Trophoblast cell (in vitro differentiated cells and primary cell): ENCODE measurements around the gene OR2AG2.

Experiments used
- DNase-seq, 2 donors: peaks; one replicate each; pipeline ENCODE4 v3.0.0-alpha.2; 2016
- H2AFZ ChIP-seq: 2 replicates; pipeline ENCODE4 v1.6.1; 2013; ENCODE audit warnings: low read length, moderate library complexity, mild to moderate bottlenecking; ENCODE audit not compliant: insufficient read depth, poor library complexity
- H2AK5ac ChIP-seq: 2 replicates; pipeline ENCODE4 v1.6.1; 2013; ENCODE audit warnings: mild to moderate bottlenecking, low read length
- H2BK120ac ChIP-seq: 2 replicates; pipeline ENCODE4 v1.6.1; 2013; ENCODE audit warnings: low read length, mild to moderate bottlenecking, moderate library complexity; ENCODE audit not compliant: insufficient read depth, poor library complexity
- H2BK12ac ChIP-seq: 2 replicates; pipeline ENCODE4 v1.6.1; 2013; ENCODE audit warnings: mild to moderate bottlenecking, low read length, moderate library complexity
- H2BK5ac ChIP-seq: 2 replicates; pipeline ENCODE4 v1.6.1; 2013; ENCODE audit warnings: low read length, low read depth, moderate library complexity, mild to moderate bottlenecking; ENCODE audit not compliant: poor library complexity
- H3K14ac ChIP-seq: 2 replicates; pipeline ENCODE4 v1.6.1; 2013; ENCODE audit warnings: mild to moderate bottlenecking, low read length
- H3K18ac ChIP-seq: 2 replicates; pipeline ENCODE4 v1.6.1; 2013; ENCODE audit warnings: mild to moderate bottlenecking, low read length
- H3K23ac ChIP-seq: 2 replicates; pipeline ENCODE4 v1.6.1; 2013; ENCODE audit warnings: low read length
- H3K27ac ChIP-seq: 2 replicates; pipeline ENCODE4 v1.5.1; 2013; ENCODE audit warnings: low read depth, mild to moderate bottlenecking, inconsistent platforms, low read length, moderate library complexity
- H3K27me3 ChIP-seq: 2 replicates; pipeline ENCODE4 v1.6.1; 2013; ENCODE audit warnings: inconsistent platforms, mild to moderate bottlenecking, low read length, moderate library complexity; ENCODE audit not compliant: insufficient read depth
- H3K36me3 ChIP-seq, 2 experiments: 1 replicate in 1 of 2; 2 replicates in 1 of 2; pipeline ENCODE4 v1.6.1; 2013; ENCODE audit warnings: low read length in 2 of 2, mild to moderate bottlenecking in 2 of 2, moderate library complexity in 1 of 2; ENCODE audit not compliant: insufficient read depth in 2 of 2, control insufficient read depth in 1 of 2
- H3K4ac ChIP-seq: 2 replicates; pipeline ENCODE4 v1.6.1; 2013; ENCODE audit warnings: low read depth, mild to moderate bottlenecking, low read length, moderate library complexity
- H3K4me1 ChIP-seq, 2 experiments: 1 replicate in 1 of 2; 2 replicates in 1 of 2; pipeline ENCODE4 v1.6.1; 2013; ENCODE audit warnings: low read length in 2 of 2, mild to moderate bottlenecking in 2 of 2, moderate library complexity in 1 of 2; ENCODE audit not compliant: insufficient read depth in 2 of 2, control insufficient read depth in 1 of 2
- H3K4me2 ChIP-seq: 2 replicates; pipeline ENCODE4 v1.6.1; 2013; ENCODE audit warnings: inconsistent platforms, mild to moderate bottlenecking, low read length, moderate library complexity
- H3K4me3 ChIP-seq: 2 replicates; pipeline ENCODE4 v1.5.1; 2013; ENCODE audit warnings: mild to moderate bottlenecking, low read depth, low read length, inconsistent platforms
- H3K79me1 ChIP-seq: one replicate; pipeline ENCODE4 v1.6.1; 2013; ENCODE audit warnings: low read length
- H3K79me2 ChIP-seq: 2 replicates; pipeline ENCODE4 v1.6.1; 2013; ENCODE audit warnings: low read length, mild to moderate bottlenecking; ENCODE audit not compliant: control insufficient read depth, insufficient read depth, poor library complexity
- H3K9ac ChIP-seq: 2 replicates; pipeline ENCODE4 v1.6.1; 2013; ENCODE audit warnings: mild to moderate bottlenecking, low read length
- H3K9me3 ChIP-seq: 2 replicates; pipeline ENCODE4 v1.6.1; 2013; ENCODE audit warnings: low read depth, mild to moderate bottlenecking, control low read depth, inconsistent platforms, low read length; ENCODE audit not compliant: insufficient read depth
- H4K12ac ChIP-seq: 2 replicates; pipeline ENCODE4 v1.6.1; 2013; ENCODE audit warnings: low read depth, mild to moderate bottlenecking, low read length, moderate library complexity
- H4K8ac ChIP-seq: 2 replicates; pipeline ENCODE4 v1.6.1; 2013; ENCODE audit warnings: low read depth, mild to moderate bottlenecking, low read length, moderate library complexity
- H4K91ac ChIP-seq: one replicate; pipeline ENCODE4 v1.6.1; 2013; ENCODE audit warnings: low read depth, mild to moderate bottlenecking, low read length, moderate library complexity
- WGBS: extraction: QIAGEN DNeasy Blood & Tissue Kit; methylation state at CpG from one replicate; pipeline ENCODE4 v1.1.7; 2013; ENCODE audit warnings: missing lambda C conversion rate; ENCODE audit not compliant: insufficient read length, insufficient coverage; ENCODE audit errors: extremely low coverage; 5-methylcytosine and 5-hydroxymethylcytosine counted together

OR2AG2 gene

DNA sequence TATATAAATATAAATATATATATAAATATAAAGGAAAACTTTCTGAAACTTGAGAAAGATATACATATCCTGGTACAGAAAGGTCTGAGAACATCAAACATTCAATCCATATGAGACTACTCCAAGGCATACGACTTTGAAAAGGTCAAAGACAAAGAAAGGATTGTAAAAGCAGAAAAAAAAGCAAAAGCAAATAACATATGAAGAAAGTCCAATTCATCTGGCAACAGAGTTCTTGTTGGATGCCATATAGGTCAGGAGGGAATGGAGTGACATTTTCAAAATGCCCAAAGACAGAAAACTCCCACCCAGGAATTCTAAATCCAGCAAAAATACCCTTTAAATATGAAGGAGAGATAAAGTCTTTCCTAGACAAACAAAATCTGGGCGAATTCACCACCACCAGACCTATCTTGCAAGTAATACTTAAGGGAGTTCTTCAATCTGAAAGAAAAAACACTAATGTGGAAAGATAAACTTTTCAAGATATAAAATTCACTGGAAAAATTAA lies 46.3 kb downstream of the OR2AG2 start:
- Histone ChIP-seq H2AFZ (no peak overlapping the region), H2AK5ac (no peak overlapping the region), H3K9ac (no peak overlapping the region), H3K79me2 (no peaks in the 10 kb centered on the region), H4K12ac (no peak overlapping the region), H4K91ac (no peak overlapping the region), H3K4me3 (no peak overlapping the region), H3K4me1 (no peaks in the 10 kb centered on the region), H2BK5ac (no peak overlapping the region), H3K18ac (no peak overlapping the region), H3K27me3 (no peaks in the 10 kb centered on the region), H2BK120ac (no peak overlapping the region), H3K27ac (no peak overlapping the region), H3K9me3 (no peaks in the 10 kb centered on the region), H3K4me2 (no peak overlapping the region), H4K8ac (no peak overlapping the region), H3K4ac (no peak overlapping the region), H3K23ac (no peak overlapping the region), H3K14ac (no peak overlapping the region), H2BK12ac (no peak overlapping the region), H3K79me1 (no peaks in the 10 kb centered on the region), H3K36me3 (no peaks in the 10 kb centered on the region)
- no CpG with 5 or more reads among the region's 2 CpGs for WGBS
- DNase-seq: no peak

DNA sequence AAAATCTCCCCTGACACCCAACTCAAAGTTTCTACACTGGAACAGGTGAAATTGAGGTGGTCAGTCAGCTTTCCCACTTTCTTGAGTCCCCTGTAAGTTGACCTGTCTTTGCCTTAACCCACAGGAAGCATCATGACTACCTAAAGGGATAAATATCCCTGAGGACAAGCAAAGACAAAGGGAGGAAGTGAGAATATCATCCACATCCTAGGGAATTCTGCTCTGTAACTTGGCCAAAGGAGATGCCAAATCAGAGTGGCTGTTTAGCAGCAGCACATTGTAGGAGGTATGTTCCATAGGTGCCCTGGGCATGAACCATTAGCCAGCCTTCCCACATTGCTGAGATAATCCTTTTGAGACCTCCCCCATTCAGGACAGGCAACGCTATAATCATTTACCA lies 47.8 kb downstream of the OR2AG2 start:
- Histone ChIP-seq H2AFZ (no peak overlapping the region), H3K36me3 (no peaks in the 10 kb centered on the region), H2BK12ac (no peak overlapping the region), H3K9ac (no peak overlapping the region), H3K27ac (no peak overlapping the region), H4K91ac (no peak overlapping the region), H3K4ac (no peak overlapping the region), H3K9me3 (no peaks in the 10 kb centered on the region), H3K27me3 (no peaks in the 10 kb centered on the region), H3K79me2 (no peaks in the 10 kb centered on the region), H2BK5ac (no peak overlapping the region), H3K14ac (no peak overlapping the region), H2AK5ac (no peak overlapping the region), H4K12ac (no peak overlapping the region), H3K23ac (no peak overlapping the region), H3K4me2 (no peak overlapping the region), H2BK120ac (no peak overlapping the region), H4K8ac (no peak overlapping the region), H3K79me1 (no peaks in the 10 kb centered on the region), H3K4me3 (no peak overlapping the region), H3K18ac (no peak overlapping the region), H3K4me1 (no peaks in the 10 kb centered on the region)
- WGBS: no CpG with 5 or more reads among the region's 1 CpG
- DNase-seq: no peak

DNA sequence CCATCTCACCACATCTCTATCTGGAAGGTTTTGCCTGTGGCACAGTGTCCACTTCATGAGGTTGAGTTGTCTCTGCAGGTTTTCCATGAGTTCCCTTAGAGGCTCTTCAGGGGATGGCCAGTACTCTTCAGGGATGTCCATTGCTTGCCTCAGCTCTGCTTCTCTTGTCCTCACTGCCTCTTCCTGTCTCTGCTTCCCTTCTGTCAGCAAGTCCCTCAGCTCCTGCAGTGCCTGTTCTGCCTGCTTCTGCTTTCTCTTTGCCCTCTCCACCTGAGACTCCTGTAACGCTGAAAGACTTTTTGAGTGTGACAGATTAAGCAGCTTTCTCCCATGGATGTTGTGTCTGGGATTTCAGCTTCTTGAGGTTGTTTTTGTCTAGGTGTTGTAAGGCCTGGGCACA lies 50.4 kb downstream of the OR2AG2 start:
- H3K79me1 ChIP-seq: no peaks in the 10 kb centered on the region
- H3K27me3 ChIP-seq: no peaks in the 10 kb centered on the region
- H2BK12ac ChIP-seq: no peak overlapping the region
- no peaks in the 10 kb centered on the region for H3K4me1 ChIP-seq
- no peak overlapping the region for H2AFZ ChIP-seq
- H3K18ac ChIP-seq: no peak overlapping the region
- no peak overlapping the region for H3K23ac ChIP-seq
- no peak overlapping the region for H3K14ac ChIP-seq
- no peaks in the 10 kb centered on the region for H3K79me2 ChIP-seq
- H3K4me3 ChIP-seq: no peak overlapping the region
- H3K4me2 ChIP-seq: no peak overlapping the region
- H3K4ac ChIP-seq: no peak overlapping the region
- no peak overlapping the region for H3K27ac ChIP-seq
- no CpG with 5 or more reads among the region's 1 CpG for WGBS
- no peak overlapping the region for H3K9ac ChIP-seq
- no peak overlapping the region for H2BK5ac ChIP-seq
- H4K12ac ChIP-seq: no peak overlapping the region
- DNase-seq: no peak
- no peak overlapping the region for H2BK120ac ChIP-seq
- no peak overlapping the region for H4K8ac ChIP-seq
- H3K36me3 ChIP-seq: no peaks in the 10 kb centered on the region
- H3K9me3 ChIP-seq: peaks cover 2% of the 10 kb centered on the region
- no peak overlapping the region for H4K91ac ChIP-seq
- no peak overlapping the region for H2AK5ac ChIP-seq

DNA sequence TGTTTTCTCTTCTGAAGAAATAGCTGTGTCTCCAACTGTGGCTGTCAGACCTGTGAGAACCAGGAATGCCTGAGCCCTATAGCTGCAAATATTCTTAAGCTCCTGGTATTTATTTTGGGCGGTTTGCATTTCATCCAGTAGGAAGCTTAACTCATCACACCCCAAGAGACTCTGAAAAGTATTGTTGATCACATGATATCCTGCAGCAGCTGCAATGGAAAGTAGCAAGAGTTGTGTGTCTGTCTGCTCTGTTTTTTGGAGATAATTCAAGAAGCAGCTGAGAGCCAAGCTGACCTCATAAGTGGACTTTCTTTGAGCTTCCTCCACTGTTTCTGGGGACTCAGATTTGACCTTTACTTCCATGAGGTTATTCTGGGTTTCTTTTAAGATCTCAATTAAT lies 52.2 kb downstream of the OR2AG2 start:
- no CpG with 5 or more reads among the region's 1 CpG for WGBS
- H2BK12ac ChIP-seq: no peak overlapping the region
- no peak overlapping the region for H4K91ac ChIP-seq
- H3K79me1 ChIP-seq: no peaks in the 10 kb centered on the region
- no peak overlapping the region for H4K8ac ChIP-seq
- H3K18ac ChIP-seq: no peak overlapping the region
- no peak overlapping the region for H3K14ac ChIP-seq
- no peak overlapping the region for H3K4me3 ChIP-seq
- no peak overlapping the region for H2BK5ac ChIP-seq
- no peak for DNase-seq
- no peaks in the 10 kb centered on the region for H3K27me3 ChIP-seq
- no peaks in the 10 kb centered on the region for H3K4me1 ChIP-seq
- no peak overlapping the region for H3K23ac ChIP-seq
- H3K27ac ChIP-seq: no peak overlapping the region
- no peak overlapping the region for H2AFZ ChIP-seq
- H3K36me3 ChIP-seq: no peaks in the 10 kb centered on the region
- H2BK120ac ChIP-seq: no peak overlapping the region
- H3K79me2 ChIP-seq: no peaks in the 10 kb centered on the region
- H3K9me3 ChIP-seq: peaks cover 2% of the 10 kb centered on the region
- H3K9ac ChIP-seq: no peak overlapping the region
- H3K4ac ChIP-seq: no peak overlapping the region
- H4K12ac ChIP-seq: no peak overlapping the region
- no peak overlapping the region for H2AK5ac ChIP-seq
- no peak overlapping the region for H3K4me2 ChIP-seq
